ENCODE results near the gene UNC5A. TPM values are rescaled to one million over a fixed set of nuclear protein-coding genes. Genes with fewer than 3 reads are reported as not detected.
A peak's percentile ranks its signal among the peaks of the same experiment; 100 is the strongest.

Gene UNC5A
- total RNA-seq, 1 donor from 2014 or later: 1.1 TPM

DNA sequence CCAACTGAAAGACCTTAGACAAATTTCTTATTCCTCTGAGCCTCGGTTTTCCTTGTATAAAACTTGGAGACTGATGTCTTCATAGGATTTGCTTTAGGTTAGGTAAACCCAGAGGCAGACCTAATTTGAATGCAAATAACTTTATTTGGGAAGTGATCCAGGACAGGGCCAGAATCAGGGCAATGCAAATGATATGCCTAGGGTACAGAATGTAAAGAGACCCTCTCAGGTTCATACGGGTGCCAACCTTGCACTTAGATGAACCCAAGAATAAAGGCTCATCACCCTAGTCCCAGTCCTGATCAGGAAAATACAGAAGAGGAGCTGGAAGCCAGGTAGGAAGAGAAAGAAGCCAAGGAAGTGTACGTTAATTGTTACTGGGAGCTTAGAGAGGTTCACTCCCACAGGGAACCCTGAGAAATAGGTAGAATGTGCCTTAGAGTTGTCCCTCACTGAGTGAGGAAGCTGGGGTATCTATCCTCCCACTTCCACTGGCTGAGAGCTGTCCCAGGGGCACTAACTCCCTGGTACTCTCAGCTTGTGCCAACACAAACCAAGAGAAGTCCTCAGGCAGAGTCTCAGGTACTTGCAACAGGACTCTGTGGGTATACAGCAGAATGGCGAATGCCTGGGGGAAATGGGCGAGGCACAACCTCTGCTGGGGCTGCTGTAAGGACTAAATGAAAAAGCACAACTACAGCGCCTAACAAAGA is 91.9 kb downstream of the UNC5A start:
- H3K27me3 ChIP-seq (ENCODE audit: control insufficient read depth, insufficient read depth, low read length): no peaks in the 10 kb centered on the region
- no peaks in the 10 kb centered on the region for H3K36me3 ChIP-seq (ENCODE audit: control insufficient read depth, insufficient read depth, low read length)
- no peak overlapping the region for H3K4me3 ChIP-seq (ENCODE audit: low read depth, low read length)
- TF ChIP-seq CTCF (IDR thresholded peaks at IDR 0.05; ENCODE audit: insufficient read depth, low read length, poor library complexity, severe bottlenecking): no peak
- no peak for DNase-seq (ENCODE audit: low read depth)

DNA sequence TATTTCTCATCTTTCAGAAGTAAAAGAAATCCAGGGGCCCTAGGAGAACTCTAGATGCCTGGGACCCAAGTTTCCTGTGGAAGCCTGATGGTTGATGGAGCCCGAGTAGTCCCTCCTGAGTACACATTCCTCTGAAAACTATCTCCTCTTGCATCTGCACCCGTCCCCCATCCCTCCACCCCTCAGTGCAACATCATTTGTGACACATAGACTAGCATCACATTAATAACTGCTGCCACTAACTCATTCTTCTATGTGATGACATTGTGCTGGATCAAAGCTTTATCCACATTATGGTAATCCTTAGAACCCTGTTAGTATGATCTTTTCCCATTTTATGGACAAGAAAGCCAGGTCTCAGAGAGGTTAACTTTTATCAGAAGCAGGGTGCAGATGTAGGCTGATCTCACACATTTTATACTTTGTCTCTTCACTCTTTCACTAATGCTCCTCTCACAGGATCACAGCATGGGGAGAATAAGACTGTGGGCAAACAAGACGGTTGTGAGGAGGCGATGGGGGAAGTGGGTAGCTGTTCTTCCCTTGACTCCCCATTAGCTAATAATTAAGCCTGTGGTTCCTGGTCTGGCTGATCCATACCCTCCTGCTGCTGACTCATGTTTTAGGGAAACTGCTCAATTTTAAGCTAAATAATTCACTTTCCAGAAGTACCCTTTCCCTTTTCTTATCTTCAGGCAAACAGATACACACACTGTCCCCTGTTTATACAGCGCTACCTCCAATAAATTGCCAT is 92.7 kb downstream of the UNC5A start:
- H3K4me3 ChIP-seq (ENCODE audit: low read depth, low read length): no peak overlapping the region
- no peaks in the 10 kb centered on the region for H3K36me3 ChIP-seq (ENCODE audit: control insufficient read depth, insufficient read depth, low read length)
- peak; percentile 89 for DNase-seq (ENCODE audit: low read depth)
- no peak for TF ChIP-seq CTCF (IDR thresholded peaks at IDR 0.05; ENCODE audit: insufficient read depth, low read length, poor library complexity, severe bottlenecking)
- no peaks in the 10 kb centered on the region for H3K27me3 ChIP-seq (ENCODE audit: control insufficient read depth, insufficient read depth, low read length)

- H3K36me3 ChIP-seq (ENCODE audit: control insufficient read depth, insufficient read depth, low read length): peaks cover 1% of the 10 kb centered on the region
- no peak for DNase-seq (ENCODE audit: low read depth)
Measured at GRCh38 chr5:176904276-176904675, 93.9 kb downstream of the UNC5A start.

GRCh38 chr5:176906126-176906525 is 95.8 kb downstream of the UNC5A start:
- Histone ChIP-seq H3K27me3 (ENCODE audit: control insufficient read depth, insufficient read depth, low read length) (no peaks in the 10 kb centered on the region), H3K4me3 (ENCODE audit: low read depth, low read length) (no peak overlapping the region), H3K36me3 (ENCODE audit: control insufficient read depth, insufficient read depth, low read length) (peaks cover 1% of the 10 kb centered on the region)
- TF ChIP-seq CTCF (IDR thresholded peaks at IDR 0.05; ENCODE audit: insufficient read depth, low read length, poor library complexity, severe bottlenecking): no peak
- no peak for DNase-seq (ENCODE audit: low read depth)

More at GRCh38 chr5:176904276-176904675, 93.9 kb downstream of the UNC5A start:
- H3K27me3 ChIP-seq (ENCODE audit: control insufficient read depth, insufficient read depth, low read length): no peaks in the 10 kb centered on the region
- no peak for TF ChIP-seq CTCF (IDR thresholded peaks at IDR 0.05; ENCODE audit: insufficient read depth, low read length, poor library complexity, severe bottlenecking)
- no peak overlapping the region for H3K4me3 ChIP-seq (ENCODE audit: low read depth, low read length)

DNA sequence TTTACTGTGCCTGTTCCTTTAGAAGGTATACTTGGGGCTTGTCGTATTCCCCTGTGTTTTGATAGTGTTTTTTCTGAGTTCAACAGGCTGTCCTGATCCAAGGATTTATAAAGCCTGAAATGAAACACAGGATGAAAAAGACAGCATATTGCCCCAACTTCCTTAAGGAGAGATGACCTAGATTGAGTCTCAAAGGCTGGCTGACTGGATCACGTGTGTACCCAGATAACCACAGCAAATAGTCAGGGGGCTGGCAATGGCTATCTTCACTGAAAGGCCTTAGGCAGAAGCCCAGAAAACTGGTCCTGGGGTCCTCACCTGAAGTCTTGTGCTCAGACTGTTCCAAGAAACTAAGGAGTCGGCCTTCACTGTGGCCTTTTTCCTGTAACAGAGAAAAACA is 96.4 kb downstream of the UNC5A start:
- no peak for DNase-seq (ENCODE audit: low read depth)
- H3K36me3 ChIP-seq (ENCODE audit: control insufficient read depth, insufficient read depth, low read length): peaks cover 1% of the 10 kb centered on the region
- H3K4me3 ChIP-seq (ENCODE audit: low read depth, low read length): no peak overlapping the region
- no peak for TF ChIP-seq CTCF (IDR thresholded peaks at IDR 0.05; ENCODE audit: insufficient read depth, low read length, poor library complexity, severe bottlenecking)
- H3K27me3 ChIP-seq (ENCODE audit: control insufficient read depth, insufficient read depth, low read length): no peaks in the 10 kb centered on the region
